OCI-LY3 (cell line): ENCODE measurements around the gene EGR4.

Experiments used
- H2AFZ ChIP-seq: fragments of 200-600, 300-600 bp; shearing (Covaris generic); 2 replicates; pipeline ENCODE4 v1.6.0; 2014; ENCODE audit warnings: antibody characterized with exemption, low read depth, low read length
- H3K27ac ChIP-seq: fragments of 200-600, 300-600 bp; sonication (generic); 2 replicates; pipeline ENCODE4 v1.5.1; 2014; ENCODE audit warnings: mild to moderate bottlenecking, low read length, moderate library complexity, mixed read lengths
- H3K27me3 ChIP-seq: fragments of 200-600, 300-600 bp; sonication (generic); 2 replicates; pipeline ENCODE4 v1.6.1; 2014; ENCODE audit warnings: low read depth, low read length, mixed read lengths
- H3K36me3 ChIP-seq: fragments of 200-600, 300-600 bp; sonication (generic); replicated peaks from 2 replicates; pipeline ENCODE3; 2014; ENCODE audit warnings: low read depth, low read length, mixed read lengths
- H3K4me1 ChIP-seq: fragments of 300-600, 200-600 bp; sonication (generic); 2 replicates; pipeline ENCODE4 v1.6.1; 2014; ENCODE audit warnings: low read length, mixed read lengths
- H3K4me2 ChIP-seq: fragments of 200-600, 300-600 bp; sonication (generic); 2 replicates; pipeline ENCODE4 v1.6.1; 2014; ENCODE audit warnings: low read length, mixed read lengths
- H3K4me3 ChIP-seq: fragments of 300-600, 200-600 bp; sonication (generic); 2 replicates; pipeline ENCODE4 v1.5.1; 2014; ENCODE audit warnings: antibody characterized with exemption, mild to moderate bottlenecking, low read length, moderate library complexity
- H3K79me2 ChIP-seq: fragments of 300-600, 200-600 bp; shearing (Covaris generic); 2 replicates; pipeline ENCODE4 v1.6.1; 2014; ENCODE audit warnings: mild to moderate bottlenecking, low read length, mixed read lengths
- H3K9ac ChIP-seq: fragments of 300-600, 200-600 bp; shearing (Covaris generic); 2 replicates; pipeline ENCODE4 v1.6.0; 2014; ENCODE audit warnings: mild to moderate bottlenecking, low read length, moderate library complexity
- H3K9me3 ChIP-seq: fragments of 200-600, 300-600 bp; shearing (Covaris generic); 2 replicates; pipeline ENCODE4 v1.6.1; 2014; ENCODE audit warnings: low read length, mixed read lengths; ENCODE audit not compliant: insufficient read depth
- H4K20me1 ChIP-seq: fragments of 200-600, 300-600 bp; sonication (generic); 2 replicates; pipeline ENCODE4 v1.6.1; 2016; ENCODE audit warnings: low read length, mixed read lengths; ENCODE audit not compliant: insufficient read depth
- CTCF ChIP-seq: fragments of 200-600, 300-600 bp; sonication (generic); IDR thresholded peaks from 2 replicates; pipeline ENCODE4 v1.5.1; 2014; ENCODE audit warnings: antibody characterized with exemption, low read length, low read depth
- EZH2phosphoT487 ChIP-seq: fragments of 200-600 bp; shearing (Covaris generic); IDR thresholded peaks from 2 replicates; pipeline ENCODE4 v1.6.1; 2018; ENCODE audit warnings: antibody characterized with exemption, mixed run types, low read depth

The EGR4 gene

GRCh38 chr2:73279852-73280251 is 13.5 kb downstream of the EGR4 start:
- Histone ChIP-seq H4K20me1 (peaks cover 62% of the 10 kb centered on the region), H3K79me2 (peaks cover 95% of the 10 kb centered on the region), H3K9ac (no peak overlapping the region)

GRCh38 chr2:73272270-73272669 is 21.1 kb downstream of the EGR4 start:
- no peak overlapping the region for H3K9ac ChIP-seq
- no peak overlapping the region for H3K4me2 ChIP-seq
- peaks cover 25% of the 10 kb centered on the region for H3K36me3 ChIP-seq
- no peak overlapping the region for H2AFZ ChIP-seq
- peaks cover 56% of the 10 kb centered on the region for H4K20me1 ChIP-seq
- H3K27me3 ChIP-seq: no peaks in the 10 kb centered on the region
- peaks cover 100% of the 10 kb centered on the region for H3K79me2 ChIP-seq
- H3K4me3 ChIP-seq: no peak overlapping the region
- no peaks in the 10 kb centered on the region for H3K9me3 ChIP-seq
- TF ChIP-seq EZH2phosphoT487: no peak
- no peak for TF ChIP-seq CTCF
- no peak overlapping the region for H3K27ac ChIP-seq
- H3K4me1 ChIP-seq: no peaks in the 10 kb centered on the region

More at GRCh38 chr2:73279852-73280251, 13.5 kb downstream of the EGR4 start:
- H3K4me3 ChIP-seq: no peak overlapping the region
- peaks cover 10% of the 10 kb centered on the region for H3K4me1 ChIP-seq
- H3K36me3 ChIP-seq: peaks cover 43% of the 10 kb centered on the region
- no peak overlapping the region for H3K4me2 ChIP-seq
- no peak overlapping the region for H3K27ac ChIP-seq
- no peaks in the 10 kb centered on the region for H3K27me3 ChIP-seq
- no peaks in the 10 kb centered on the region for H3K9me3 ChIP-seq
- no peak overlapping the region for H2AFZ ChIP-seq
- TF ChIP-seq CTCF (no peak), EZH2phosphoT487 (no peak)

GRCh38 chr2:73269686-73270465 is 23.5 kb downstream of the EGR4 start:
- Histone ChIP-seq H3K27ac (no peak overlapping the region), H3K27me3 (no peaks in the 10 kb centered on the region), H3K4me3 (no peak overlapping the region), H3K4me2 (no peak overlapping the region), H3K9ac (no peak overlapping the region), H2AFZ (no peak overlapping the region), H3K9me3 (no peaks in the 10 kb centered on the region), H4K20me1 (peaks cover 60% of the 10 kb centered on the region), H3K36me3 (peaks cover 25% of the 10 kb centered on the region), H3K4me1 (no peaks in the 10 kb centered on the region), H3K79me2 (peaks cover 90% of the 10 kb centered on the region)
- TF ChIP-seq CTCF: no peak
- TF ChIP-seq EZH2phosphoT487: no peak

GRCh38 chr2:73268830-73269685 is 24.3 kb downstream of the EGR4 start:
- H3K36me3 ChIP-seq: peaks cover 31% of the 10 kb centered on the region
- H3K9ac ChIP-seq: no peak overlapping the region
- peaks cover 53% of the 10 kb centered on the region for H4K20me1 ChIP-seq
- no peaks in the 10 kb centered on the region for H3K27me3 ChIP-seq
- peaks cover 82% of the 10 kb centered on the region for H3K79me2 ChIP-seq
- H3K9me3 ChIP-seq: no peaks in the 10 kb centered on the region
- TF ChIP-seq EZH2phosphoT487: no peak
- no peak for TF ChIP-seq CTCF
- H2AFZ ChIP-seq: no peak overlapping the region
- H3K27ac ChIP-seq: no peak overlapping the region
- H3K4me1 ChIP-seq: no peaks in the 10 kb centered on the region
- no peak overlapping the region for H3K4me3 ChIP-seq
- H3K4me2 ChIP-seq: no peak overlapping the region
